IgD-negative memory B cell (primary cell): ENCODE data around the gene SCGB1D1. TPM values are rescaled to one million over a fixed set of nuclear protein-coding genes. Genes with fewer than 3 reads are reported as not detected.

ENCODE experiments used
- H3K27ac Mint-ChIP-seq, 3 donors: one replicate each; pipeline ENCODE4 v1.8.0; 2020 to 2022; ENCODE audit warnings: mild to moderate bottlenecking in 3 of 3, mixed read lengths in 3 of 3, moderate library complexity in 1 of 3
- H3K27me3 Mint-ChIP-seq: one replicate; pipeline ENCODE4 v1.8.0; 2021; ENCODE audit warnings: mixed read lengths
- H3K36me3 Mint-ChIP-seq: one replicate; pipeline ENCODE4 v1.8.0; 2020; ENCODE audit warnings: mild to moderate bottlenecking, mixed read lengths
- H3K4me1 Mint-ChIP-seq, 3 donors: one replicate each; pipeline ENCODE4 v1.8.0; 2020 to 2022; ENCODE audit warnings: mixed read lengths in 3 of 3, mild to moderate bottlenecking in 1 of 3
- H3K4me3 Mint-ChIP-seq, 4 donors: one replicate each; pipeline ENCODE4 v1.8.0; 2020 to 2022; ENCODE audit warnings: mild to moderate bottlenecking in 4 of 4, mixed read lengths in 4 of 4, moderate library complexity in 3 of 4
- H3K9me3 Mint-ChIP-seq, 3 donors: one replicate each; pipeline ENCODE4 v1.8.0; 2020 to 2021; ENCODE audit warnings: mixed read lengths in 3 of 3, mild to moderate bottlenecking in 1 of 3
- polyA plus RNA-seq: library from polyadenylated mRNA; unstranded; fragments of 300-500 nt; fragmentation: Illumina TruSeq; gene quantifications from one replicate; pipeline ENCODE4 v1.2.3, GENCODE V29; 2021

The SCGB1D1 gene
- polyA plus RNA-seq, 1 donor from 2014 or later, result not detected

GRCh38 chr11:62237499-62237898 is 47.5 kb downstream of the SCGB1D1 start:
- no peaks in the 10 kb centered on the region for H3K9me3 Mint-ChIP-seq
- no peaks in the 10 kb centered on the region for H3K4me1 Mint-ChIP-seq
- H3K36me3 Mint-ChIP-seq, result no peaks in the 10 kb centered on the region
- no peak overlapping the region for H3K27ac Mint-ChIP-seq
- H3K27me3 Mint-ChIP-seq, result peaks cover 17% of the 10 kb centered on the region
- no peak overlapping the region for H3K4me3 Mint-ChIP-seq

DNA sequence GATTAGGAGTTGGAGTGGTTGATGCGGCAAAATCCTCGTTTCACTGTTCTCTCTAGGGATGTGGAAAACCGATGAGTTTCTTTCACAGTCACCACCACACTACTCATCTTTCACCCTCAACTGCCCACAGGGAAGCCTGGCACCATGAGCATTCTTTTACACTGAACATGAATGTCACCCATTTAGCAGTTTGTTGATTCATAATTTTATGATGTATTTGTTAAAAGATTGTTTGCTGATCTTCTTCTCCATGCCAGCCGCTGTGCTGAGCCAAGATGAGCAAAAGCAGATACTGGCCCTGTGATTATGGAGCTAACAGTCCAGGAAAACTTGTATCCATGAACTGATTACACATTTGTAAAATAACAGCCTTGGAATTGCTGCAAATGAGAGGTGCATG is 48.1 kb downstream of the SCGB1D1 start:
- H3K4me1 Mint-ChIP-seq, result no peaks in the 10 kb centered on the region
- peaks cover 14% of the 10 kb centered on the region for H3K27me3 Mint-ChIP-seq
- no peaks in the 10 kb centered on the region for H3K36me3 Mint-ChIP-seq
- no peak overlapping the region for H3K27ac Mint-ChIP-seq
- H3K9me3 Mint-ChIP-seq, result no peaks in the 10 kb centered on the region
- H3K4me3 Mint-ChIP-seq, result no peak overlapping the region

DNA sequence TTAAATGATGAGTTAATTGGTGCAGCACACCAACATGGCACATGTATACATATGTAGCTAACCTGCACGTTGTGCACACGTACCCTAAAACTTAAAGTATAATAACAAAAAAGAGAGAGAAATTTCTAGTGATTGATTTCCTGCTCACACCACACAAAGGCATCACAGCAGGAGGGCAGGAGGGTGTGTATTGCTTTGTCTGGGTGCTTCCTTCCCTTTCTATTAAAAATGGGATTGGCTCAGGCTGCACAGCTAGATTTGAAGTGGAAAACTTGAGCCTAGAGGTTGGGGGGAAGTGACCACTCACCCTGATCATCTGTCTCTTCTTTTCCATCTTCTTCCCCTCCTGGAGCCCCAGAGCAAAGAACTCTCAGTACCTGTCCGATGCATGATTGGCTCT is 51.1 kb downstream of the SCGB1D1 start:
- Mint-ChIP-seq H3K36me3 (no peaks in the 10 kb centered on the region), H3K4me3 (no peak overlapping the region), H3K4me1 (no peaks in the 10 kb centered on the region), H3K27me3 (peaks cover 11% of the 10 kb centered on the region), H3K9me3 (no peaks in the 10 kb centered on the region), H3K27ac (no peak overlapping the region)

- Mint-ChIP-seq H3K4me1 (no peaks in the 10 kb centered on the region), H3K27ac (no peak within 1 kb of the TSS), H3K36me3 (no peaks in the 10 kb centered on the region), H3K9me3 (no peaks in the 10 kb centered on the region), H3K4me3 (no peak within 1 kb of the TSS), H3K27me3 (peaks cover 11% of the 10 kb centered on the region)
Observed at GRCh38 chr11:62242021-62242420, 52.0 kb downstream of the SCGB1D1 start, which contains the start of gene SCGB1D2. SCGB1D2 (plus strand) TSS chr11:62242239; CDS start chr11:62242308, 69 bp downstream.

Other genes with a start within 250 kb of the SCGB1D1 start
- 1.2 TPM for gene BEST1, start 239.9 kb upstream of the SCGB1D1 start, polyA plus RNA-seq
- gene FTH1, start 222.6 kb upstream of the SCGB1D1 start, polyA plus RNA-seq, result 4,223 TPM
- gene INCENP, start 66.2 kb upstream of the SCGB1D1 start, polyA plus RNA-seq, result 2.8 TPM
- gene SCGB2A1, start 18.5 kb downstream of the SCGB1D1 start, polyA plus RNA-seq, result not detected
- not detected for gene SCGB1D2, start 52.0 kb downstream of the SCGB1D1 start, polyA plus RNA-seq
- not detected for gene SCGB2A2, start 79.9 kb downstream of the SCGB1D1 start, polyA plus RNA-seq
- not detected for gene SCGB1D4, start 108.9 kb downstream of the SCGB1D1 start, polyA plus RNA-seq
- 1.9 TPM for gene ASRGL1, start 147.2 kb downstream of the SCGB1D1 start, polyA plus RNA-seq
- gene SCGB1A1, start 228.8 kb downstream of the SCGB1D1 start, polyA plus RNA-seq, result not detected